Endodermal cell (in vitro differentiated cells): ENCODE data around the gene TBXAS1. TPM values are rescaled to one million over a fixed set of nuclear protein-coding genes. Genes with fewer than 3 reads are reported as not detected.
"Not testable (repeated sequence)": the region's sequence is repeated elsewhere in the genome, so short reads cannot be mapped to it uniquely, and the experiment has no call there.

Experiments used
- DNase-seq: peaks from one replicate; pipeline ENCODE4 v3.0.0-alpha.2; 2017
- H3K27ac ChIP-seq: 2 replicates; pipeline ENCODE4 v1.5.1; 2013; ENCODE audit warnings: mild to moderate bottlenecking, low read depth, low read length, moderate library complexity
- H3K27me3 ChIP-seq: 2 replicates; pipeline ENCODE4 v1.6.1; 2013; ENCODE audit warnings: mild to moderate bottlenecking, low read length, moderate library complexity; ENCODE audit not compliant: insufficient read depth, control insufficient read depth, poor library complexity, severe bottlenecking
- H3K36me3 ChIP-seq: 2 replicates; pipeline ENCODE4 v1.7.0; 2013; ENCODE audit warnings: mild to moderate bottlenecking, low read length, moderate library complexity; ENCODE audit not compliant: control insufficient read depth, insufficient read depth
- H3K4me1 ChIP-seq: one replicate; pipeline ENCODE4 v1.7.0; 2013; ENCODE audit warnings: low read length; ENCODE audit not compliant: control insufficient read depth, insufficient read depth
- H3K4me3 ChIP-seq: 2 replicates; pipeline ENCODE4 v1.5.1; 2013; ENCODE audit warnings: mild to moderate bottlenecking, low read length, moderate library complexity
- H3K9ac ChIP-seq: 2 replicates; pipeline ENCODE4 v1.6.1; 2013; ENCODE audit warnings: mild to moderate bottlenecking, low read length, moderate library complexity; ENCODE audit not compliant: poor library complexity, severe bottlenecking; ENCODE audit errors: extremely low read depth
- H3K9me3 ChIP-seq: 2 replicates; pipeline ENCODE4 v1.6.1; 2013; ENCODE audit warnings: mild to moderate bottlenecking, low read length, moderate library complexity; ENCODE audit not compliant: control insufficient read depth
- H3K27ac Mint-ChIP-seq: 2 replicates; pipeline ENCODE4 v1.8.0; 2020; ENCODE audit warnings: mixed read lengths
- H3K27me3 Mint-ChIP-seq: 2 replicates; pipeline ENCODE4 v1.8.0; 2021; ENCODE audit warnings: mild to moderate bottlenecking, mixed read lengths; ENCODE audit not compliant: insufficient read depth
- H3K36me3 Mint-ChIP-seq: 2 replicates; pipeline ENCODE4 v1.8.0; 2020; ENCODE audit warnings: low read depth, mixed read lengths
- H3K4me1 Mint-ChIP-seq: 2 replicates; pipeline ENCODE4 v1.8.0; 2020; ENCODE audit warnings: mixed read lengths
- H3K4me3 Mint-ChIP-seq: 2 replicates; pipeline ENCODE4 v1.8.0; 2020; ENCODE audit warnings: mild to moderate bottlenecking, moderate library complexity, mixed read lengths
- H3K9me3 Mint-ChIP-seq: 2 replicates; pipeline ENCODE4 v1.8.0; 2020; ENCODE audit warnings: mild to moderate bottlenecking, mixed read lengths
- CTCF ChIP-seq: fragments of 200-600 bp; sonication (generic); conservative IDR thresholded peaks from 2 replicates; pipeline ENCODE4 v1.5.0; 2021; ENCODE audit warnings: antibody characterized with exemption, mild to moderate bottlenecking
- WGBS, 2 experiments: methylation state at CpG; one replicate each; pipeline versions ENCODE4 v1.1.5 to v1.1.7; 2013; ENCODE audit warnings: missing lambda C conversion rate in 2 of 2, mixed read lengths in 1 of 2; ENCODE audit not compliant: insufficient coverage in 1 of 2, insufficient read length in 1 of 2; 5-methylcytosine and 5-hydroxymethylcytosine counted together
- total RNA-seq, 2 donors: library from RNA; stranded (reverse); fragmentation: NEBNext Ultra II Directional in 1 of 2; extraction: Animal tissue kit (Norgen Biotek cat#: 25700) in 1 of 2; gene quantifications; 2 replicates in 1 of 2; 3 replicates in 1 of 2; pipeline ENCODE4 v1.2.1, GENCODE V29; 2021

Gene TBXAS1
- total RNA-seq, 2 donors from 2014 or later = 7.6 to 13.5 TPM

- peaks cover 15% of the 10 kb centered on the region for H3K36me3 Mint-ChIP-seq
- H3K9me3 Mint-ChIP-seq = peaks cover 34% of the 10 kb centered on the region
- H3K9ac ChIP-seq = no peak overlapping the region
- peaks cover 35% of the 10 kb centered on the region for H3K9me3 ChIP-seq
- WGBS, 2 experiments = 70 to 100% methylated on average over 1 to 3 of the region's 3 CpGs
- H3K27ac Mint-ChIP-seq = peak overlapping the region; percentile 91
- H3K4me3 ChIP-seq = peak overlapping the region; percentile 34
- no peaks in the 10 kb centered on the region for H3K36me3 ChIP-seq
- no peaks in the 10 kb centered on the region for H3K27me3 ChIP-seq
- no peak overlapping the region for H3K4me3 Mint-ChIP-seq
- H3K27me3 Mint-ChIP-seq = peaks cover 1% of the 10 kb centered on the region
- no peak for DNase-seq
- H3K4me1 Mint-ChIP-seq = peaks cover 41% of the 10 kb centered on the region
- peaks cover 15% of the 10 kb centered on the region for H3K4me1 ChIP-seq
- TF ChIP-seq CTCF = no peak
- H3K27ac ChIP-seq = no peak overlapping the region
These were observed 682 bp downstream of the TBXAS1 start for GRCh38 chr7:139829775-139830117.

DNA sequence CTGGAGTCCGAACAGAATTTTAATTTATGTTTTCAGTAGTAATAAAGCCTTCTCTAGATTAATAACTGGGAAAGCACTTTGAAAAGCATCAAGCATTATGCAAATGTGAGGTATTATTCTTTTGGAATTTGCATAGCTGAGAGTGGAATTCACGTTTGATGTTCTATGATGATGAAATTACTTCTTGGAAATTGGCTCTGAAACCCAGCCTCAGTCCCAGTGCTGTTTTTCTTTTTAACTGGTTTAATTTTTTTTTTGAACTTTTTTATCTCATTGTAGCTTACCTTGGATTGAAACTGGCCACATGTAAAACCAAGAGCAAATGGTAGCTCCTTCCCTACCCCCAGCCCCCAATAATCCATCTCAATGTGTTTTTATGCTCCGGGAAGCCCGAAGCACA is 1.2 kb downstream of the TBXAS1 start:
- DNase-seq = no peak
- Mint-ChIP-seq H3K27ac (no peak overlapping the region), H3K9me3 (peaks cover 39% of the 10 kb centered on the region), H3K4me1 (peaks cover 41% of the 10 kb centered on the region), H3K36me3 (peaks cover 16% of the 10 kb centered on the region), H3K4me3 (no peak overlapping the region), H3K27me3 (peaks cover 1% of the 10 kb centered on the region)
- Histone ChIP-seq H3K27me3 (no peaks in the 10 kb centered on the region), H3K27ac (no peak overlapping the region), H3K4me1 (peaks cover 15% of the 10 kb centered on the region), H3K4me3 (no peak overlapping the region), H3K9ac (no peak overlapping the region), H3K36me3 (no peaks in the 10 kb centered on the region), H3K9me3 (peaks cover 38% of the 10 kb centered on the region)
- no peak for TF ChIP-seq CTCF
- 91 to 97% methylated on average over 2 to 4 of the region's 4 CpGs for WGBS, 2 experiments

- Histone ChIP-seq H3K4me3 (no peak overlapping the region), H3K9me3 (peaks cover 42% of the 10 kb centered on the region), H3K4me1 (peaks cover 15% of the 10 kb centered on the region), H3K9ac (no peak overlapping the region), H3K27me3 (no peaks in the 10 kb centered on the region), H3K36me3 (no peaks in the 10 kb centered on the region), H3K27ac (no peak overlapping the region)
- Mint-ChIP-seq H3K27ac (no peak overlapping the region), H3K4me1 (peaks cover 40% of the 10 kb centered on the region), H3K27me3 (peaks cover 1% of the 10 kb centered on the region), H3K36me3 (peaks cover 21% of the 10 kb centered on the region), H3K4me3 (no peak overlapping the region), H3K9me3 (peaks cover 44% of the 10 kb centered on the region)
- no peak for TF ChIP-seq CTCF
- 91 to 92% methylated on average over 2 to 3 of the region's 3 CpGs for WGBS, 2 experiments
- DNase-seq = no peak
These were observed 1.9 kb downstream of the TBXAS1 start for GRCh38 chr7:139830782-139831501.

- peaks cover 24% of the 10 kb centered on the region for H3K36me3 Mint-ChIP-seq
- H3K27me3 ChIP-seq, H3K4me1 ChIP-seq, H3K27me3 Mint-ChIP-seq, H3K4me3 Mint-ChIP-seq, H3K27ac ChIP-seq, H3K36me3 ChIP-seq, H3K27ac Mint-ChIP-seq, DNase-seq, H3K4me3 ChIP-seq, H3K9ac ChIP-seq: not testable (repeated sequence)
- peaks cover 56% of the 10 kb centered on the region for H3K9me3 Mint-ChIP-seq
- H3K4me1 Mint-ChIP-seq = peaks cover 21% of the 10 kb centered on the region
- WGBS, 2 experiments = 89 to 100% methylated on average over 1 of the region's 1 CpG
- H3K9me3 ChIP-seq = peaks cover 47% of the 10 kb centered on the region
These were observed 6.8 kb downstream of the TBXAS1 start for GRCh38 chr7:139835848-139836247.

- WGBS, 2 experiments = 85 to 93% methylated on average over 3 to 4 of the region's 4 CpGs
These were observed 8.2 kb downstream of the TBXAS1 start for GRCh38 chr7:139837291-139837690.

More at GRCh38 chr7:139837291-139837690, 8.2 kb downstream of the TBXAS1 start:
- H3K27ac Mint-ChIP-seq, H3K9ac ChIP-seq, H3K4me1 ChIP-seq, H3K4me3 Mint-ChIP-seq, H3K27me3 Mint-ChIP-seq, H3K27me3 ChIP-seq, H3K27ac ChIP-seq, DNase-seq, H3K36me3 ChIP-seq: not testable (repeated sequence)
- peak overlapping the region; percentile 60 for H3K4me3 ChIP-seq
- H3K36me3 Mint-ChIP-seq = peaks cover 24% of the 10 kb centered on the region
- peaks cover 46% of the 10 kb centered on the region for H3K9me3 ChIP-seq
- peaks cover 53% of the 10 kb centered on the region for H3K9me3 Mint-ChIP-seq
- H3K4me1 Mint-ChIP-seq = peaks cover 20% of the 10 kb centered on the region
